Neural cell (in vitro differentiated cells): ENCODE data around the gene KLK3. TPM values are rescaled to one million over a fixed set of nuclear protein-coding genes. Genes with fewer than 3 reads are reported as not detected.

Experiments used
- H2AFZ ChIP-seq: fragments of 200-600, 300-800 bp; sonication (generic), shearing (Covaris generic); 2 replicates; pipeline ENCODE4 v1.6.0; 2014; ENCODE audit warnings: low read depth, mild to moderate bottlenecking, antibody characterized with exemption, low read length, moderate library complexity
- H3F3A ChIP-seq: fragments of 200-600 bp; shearing (Covaris generic); 2 replicates; pipeline ENCODE4 v1.6.1; 2016; ENCODE audit warnings: mild to moderate bottlenecking, moderate library complexity, mixed read lengths, antibody characterized with exemption, low read length; ENCODE audit not compliant: insufficient read depth, poor library complexity, severe bottlenecking
- H3K27ac ChIP-seq: fragments of 200-600, 300-800 bp; sonication (generic), shearing (Covaris generic); 2 replicates; pipeline ENCODE4 v1.5.1; 2014; ENCODE audit warnings: mild to moderate bottlenecking, low read length, moderate library complexity
- H3K27me3 ChIP-seq: fragments of 300-800, 200-600 bp; sonication (generic), shearing (Covaris generic); 2 replicates; pipeline ENCODE4 v1.6.0; 2014; ENCODE audit warnings: mild to moderate bottlenecking, low read depth, low read length, moderate library complexity; ENCODE audit not compliant: insufficient read depth
- H3K36me3 ChIP-seq: fragments of 300-800, 200-600 bp; sonication (generic), shearing (Covaris generic); 2 replicates; pipeline ENCODE4 v1.5.1; 2014; ENCODE audit warnings: mild to moderate bottlenecking, antibody characterized with exemption, low read length, moderate library complexity; ENCODE audit not compliant: insufficient read depth
- H3K4me2 ChIP-seq: fragments of 300-800, 200-600 bp; sonication (generic), shearing (Covaris generic); 2 replicates; pipeline ENCODE4 v1.6.0; 2014; ENCODE audit warnings: mild to moderate bottlenecking, low read length
- H3K4me3 ChIP-seq: fragments of 300-800, 200-600 bp; sonication (generic), shearing (Covaris generic); 2 replicates; pipeline ENCODE4 v1.5.1; 2014; ENCODE audit warnings: mild to moderate bottlenecking, low read length, moderate library complexity
- H3K79me2 ChIP-seq: fragments of 200-600 bp; shearing (Covaris generic); replicated peaks from 2 replicates; pipeline ENCODE4 v1.6.0; 2014; ENCODE audit warnings: mild to moderate bottlenecking, low read length, moderate library complexity; ENCODE audit not compliant: insufficient read depth
- H3K9ac ChIP-seq: fragments of 300-800, 200-600 bp; sonication (generic), shearing (Covaris generic); 2 replicates; pipeline ENCODE4 v1.6.1; 2016; ENCODE audit warnings: mild to moderate bottlenecking, low read length, mixed read lengths
- H3K9me2 ChIP-seq: fragments of 200-600 bp; shearing (Covaris generic); 2 replicates; pipeline ENCODE4 v1.6.1; 2016; ENCODE audit warnings: mild to moderate bottlenecking, low read length, mixed read lengths; ENCODE audit not compliant: insufficient read depth
- H3K9me3 ChIP-seq: fragments of 200-600, 300-800 bp; sonication (generic), shearing (Covaris generic); 2 replicates; pipeline ENCODE4 v1.6.1; 2016; ENCODE audit warnings: mild to moderate bottlenecking, mixed run types, low read length, moderate library complexity, mixed read lengths
- H4K20me1 ChIP-seq: fragments of 200-600 bp; shearing (Covaris generic); 2 replicates; pipeline ENCODE4 v1.6.1; 2016; ENCODE audit warnings: mild to moderate bottlenecking, mixed run types; ENCODE audit not compliant: insufficient read depth
- EP300 ChIP-seq: fragments of 450-650 bp; conservative IDR thresholded peaks from 2 replicates; pipeline ENCODE4 v1.6.1; 2014; ENCODE audit warnings: antibody characterized with exemption, mild to moderate bottlenecking, moderate library complexity; ENCODE audit not compliant: poor library complexity, severe bottlenecking
- EZH2 ChIP-seq: fragments of 200-600, 300-800 bp; shearing (Covaris generic), sonication (generic); IDR thresholded peaks from 2 replicates; pipeline ENCODE4 v1.6.1; 2014; ENCODE audit warnings: antibody characterized with exemption, low read length, borderline replicate concordance, mild to moderate bottlenecking; ENCODE audit not compliant: insufficient read depth, poor library complexity, severe bottlenecking
- MXI1 ChIP-seq: fragments of 450-650 bp; conservative IDR thresholded peaks from 2 replicates; pipeline ENCODE4 v1.6.1; 2014; ENCODE audit warnings: antibody characterized with exemption, mild to moderate bottlenecking; ENCODE audit not compliant: poor library complexity, severe bottlenecking
- POLR2AphosphoS5 ChIP-seq: IDR thresholded peaks from 2 replicates; pipeline ENCODE4 v1.6.1; 2012
- RAD21 ChIP-seq: fragments of 450-650 bp; conservative IDR thresholded peaks from 2 replicates; pipeline ENCODE4 v1.6.1; 2014; ENCODE audit warnings: antibody characterized with exemption, mild to moderate bottlenecking, moderate library complexity
- SMC3 ChIP-seq: fragments of 450-650 bp; conservative IDR thresholded peaks from 2 replicates; pipeline ENCODE4 v1.6.1; 2014; ENCODE audit warnings: antibody characterized with exemption, mild to moderate bottlenecking, moderate library complexity; ENCODE audit not compliant: poor library complexity
- TAF1 ChIP-seq: IDR thresholded peaks from 2 replicates; pipeline ENCODE4 v1.6.1; 2012; ENCODE audit warnings: low read depth
- polyA plus RNA-seq: library from polyadenylated mRNA; depleted of rRNA; stranded (reverse); fragments of >200 nt; gene quantifications from 2 replicates; pipeline ENCODE4 v1.2.3, GENCODE V29; 2014
- TF ChIP-seq, protein P1 (sequence below): fragments of 450-650 bp; IDR thresholded peaks from 2 replicates; pipeline ENCODE4 v1.5.1; 2014; ENCODE audit warnings: antibody characterized with exemption, mild to moderate bottlenecking, moderate library complexity; ENCODE audit not compliant: poor library complexity, severe bottlenecking
- TF ChIP-seq, protein P2 (sequence below): IDR thresholded peaks from 2 replicates; pipeline ENCODE4 v1.6.1; 2012; ENCODE audit warnings: borderline replicate concordance

The KLK3 gene
- polyA plus RNA-seq, 1 donor from 2014 or later, result not detected

DNA sequence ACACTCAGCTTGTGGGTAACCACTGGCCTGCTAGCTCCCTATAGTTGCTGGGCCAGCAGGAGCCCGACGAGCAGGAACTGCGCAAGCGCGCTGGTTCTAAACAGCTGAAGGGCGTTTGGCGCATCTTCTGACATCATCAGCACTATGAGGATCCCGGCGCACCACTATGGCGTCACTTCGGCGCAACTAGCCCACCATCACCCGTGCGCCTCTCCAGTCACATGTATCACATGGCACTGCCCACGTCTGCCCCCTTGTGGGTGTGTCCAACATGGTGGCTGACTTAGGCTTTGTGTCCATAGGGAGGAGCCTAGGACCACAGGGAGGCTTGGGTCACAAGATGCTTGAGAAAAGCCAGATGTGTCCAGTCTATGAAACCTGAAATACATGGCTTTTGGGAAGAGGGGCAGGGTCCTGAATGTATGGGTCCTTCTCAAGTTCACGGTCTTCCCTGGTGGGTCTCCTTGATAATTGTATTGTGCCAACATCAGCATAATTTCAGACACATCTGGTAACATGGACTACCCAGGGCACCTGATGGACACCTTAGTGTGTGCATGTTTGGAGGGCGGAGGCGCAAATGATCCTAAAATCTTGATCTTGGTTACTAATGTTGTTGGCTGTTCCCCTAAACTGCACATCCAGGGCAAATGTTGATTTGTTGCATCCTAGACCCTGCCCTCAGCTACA, 38.5 kb downstream of the KLK3 start:
- Histone ChIP-seq H3K4me2 (no peak overlapping the region), H3F3A (no peaks in the 10 kb centered on the region), H3K27ac (no peak overlapping the region), H3K36me3 (no peaks in the 10 kb centered on the region), H3K9me3 (no peaks in the 10 kb centered on the region), H3K79me2 (no peaks in the 10 kb centered on the region), H3K9me2 (no peaks in the 10 kb centered on the region), H2AFZ (no peak overlapping the region), H3K27me3 (no peaks in the 10 kb centered on the region), H4K20me1 (no peaks in the 10 kb centered on the region), H3K9ac (no peak overlapping the region), H3K4me3 (no peak overlapping the region)
- TF ChIP-seq, protein P1, sequence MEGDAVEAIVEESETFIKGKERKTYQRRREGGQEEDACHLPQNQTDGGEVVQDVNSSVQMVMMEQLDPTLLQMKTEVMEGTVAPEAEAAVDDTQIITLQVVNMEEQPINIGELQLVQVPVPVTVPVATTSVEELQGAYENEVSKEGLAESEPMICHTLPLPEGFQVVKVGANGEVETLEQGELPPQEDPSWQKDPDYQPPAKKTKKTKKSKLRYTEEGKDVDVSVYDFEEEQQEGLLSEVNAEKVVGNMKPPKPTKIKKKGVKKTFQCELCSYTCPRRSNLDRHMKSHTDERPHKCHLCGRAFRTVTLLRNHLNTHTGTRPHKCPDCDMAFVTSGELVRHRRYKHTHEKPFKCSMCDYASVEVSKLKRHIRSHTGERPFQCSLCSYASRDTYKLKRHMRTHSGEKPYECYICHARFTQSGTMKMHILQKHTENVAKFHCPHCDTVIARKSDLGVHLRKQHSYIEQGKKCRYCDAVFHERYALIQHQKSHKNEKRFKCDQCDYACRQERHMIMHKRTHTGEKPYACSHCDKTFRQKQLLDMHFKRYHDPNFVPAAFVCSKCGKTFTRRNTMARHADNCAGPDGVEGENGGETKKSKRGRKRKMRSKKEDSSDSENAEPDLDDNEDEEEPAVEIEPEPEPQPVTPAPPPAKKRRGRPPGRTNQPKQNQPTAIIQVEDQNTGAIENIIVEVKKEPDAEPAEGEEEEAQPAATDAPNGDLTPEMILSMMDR, result no peak
- TF ChIP-seq, protein P2, sequence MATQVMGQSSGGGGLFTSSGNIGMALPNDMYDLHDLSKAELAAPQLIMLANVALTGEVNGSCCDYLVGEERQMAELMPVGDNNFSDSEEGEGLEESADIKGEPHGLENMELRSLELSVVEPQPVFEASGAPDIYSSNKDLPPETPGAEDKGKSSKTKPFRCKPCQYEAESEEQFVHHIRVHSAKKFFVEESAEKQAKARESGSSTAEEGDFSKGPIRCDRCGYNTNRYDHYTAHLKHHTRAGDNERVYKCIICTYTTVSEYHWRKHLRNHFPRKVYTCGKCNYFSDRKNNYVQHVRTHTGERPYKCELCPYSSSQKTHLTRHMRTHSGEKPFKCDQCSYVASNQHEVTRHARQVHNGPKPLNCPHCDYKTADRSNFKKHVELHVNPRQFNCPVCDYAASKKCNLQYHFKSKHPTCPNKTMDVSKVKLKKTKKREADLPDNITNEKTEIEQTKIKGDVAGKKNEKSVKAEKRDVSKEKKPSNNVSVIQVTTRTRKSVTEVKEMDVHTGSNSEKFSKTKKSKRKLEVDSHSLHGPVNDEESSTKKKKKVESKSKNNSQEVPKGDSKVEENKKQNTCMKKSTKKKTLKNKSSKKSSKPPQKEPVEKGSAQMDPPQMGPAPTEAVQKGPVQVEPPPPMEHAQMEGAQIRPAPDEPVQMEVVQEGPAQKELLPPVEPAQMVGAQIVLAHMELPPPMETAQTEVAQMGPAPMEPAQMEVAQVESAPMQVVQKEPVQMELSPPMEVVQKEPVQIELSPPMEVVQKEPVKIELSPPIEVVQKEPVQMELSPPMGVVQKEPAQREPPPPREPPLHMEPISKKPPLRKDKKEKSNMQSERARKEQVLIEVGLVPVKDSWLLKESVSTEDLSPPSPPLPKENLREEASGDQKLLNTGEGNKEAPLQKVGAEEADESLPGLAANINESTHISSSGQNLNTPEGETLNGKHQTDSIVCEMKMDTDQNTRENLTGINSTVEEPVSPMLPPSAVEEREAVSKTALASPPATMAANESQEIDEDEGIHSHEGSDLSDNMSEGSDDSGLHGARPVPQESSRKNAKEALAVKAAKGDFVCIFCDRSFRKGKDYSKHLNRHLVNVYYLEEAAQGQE, result no peak
- TF ChIP-seq SMC3, result no peak
- TF ChIP-seq TAF1, result no peak
- no peak for TF ChIP-seq MXI1
- no peak for TF ChIP-seq RAD21
- no peak for TF ChIP-seq POLR2AphosphoS5
- no peak for TF ChIP-seq EZH2
- no peak for TF ChIP-seq EP300

DNA sequence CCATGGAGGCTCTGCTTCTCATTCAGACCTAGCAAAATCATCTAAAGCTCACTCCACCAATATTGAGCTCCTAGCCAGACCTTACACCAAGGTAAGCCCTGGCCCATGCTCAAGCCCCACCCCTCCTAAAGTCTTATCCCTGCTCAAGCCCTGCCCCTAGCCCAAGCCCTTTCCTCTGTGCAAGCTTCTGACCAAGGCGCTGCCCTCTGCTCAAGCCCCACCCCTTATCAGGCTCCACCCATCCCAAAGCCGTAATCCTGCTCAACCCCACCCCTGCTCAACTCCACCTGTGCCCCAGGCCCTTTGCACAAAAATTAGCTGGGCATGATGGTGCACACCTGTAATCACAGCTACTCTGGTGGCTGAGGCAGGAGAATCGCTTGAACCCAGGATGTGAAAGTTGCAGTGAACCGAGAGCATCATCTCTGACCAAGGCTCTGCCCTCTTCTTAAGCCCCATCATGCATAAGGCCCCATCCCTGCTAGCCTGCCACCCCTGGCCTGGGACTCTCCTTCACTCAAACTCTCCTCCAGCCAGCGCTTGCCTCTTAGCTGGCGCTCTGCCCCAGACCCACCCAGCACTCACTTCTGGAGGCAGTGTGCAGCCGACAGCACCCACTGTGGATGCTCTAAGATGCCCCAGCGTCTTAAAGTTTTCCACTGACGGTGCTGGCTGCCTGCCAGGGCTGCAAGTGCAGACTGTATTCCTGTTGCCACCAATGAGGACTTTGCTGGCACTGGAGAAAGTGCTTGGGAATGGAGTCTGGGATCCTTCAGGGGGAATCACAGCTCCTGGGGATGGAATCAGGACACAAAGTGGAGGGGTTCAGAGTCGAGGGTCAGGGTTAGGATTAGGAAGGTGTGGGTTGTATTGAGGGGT, 40.0 kb downstream of the KLK3 start:
- no peak overlapping the region for H3K27ac ChIP-seq
- H3K9me2 ChIP-seq, result no peaks in the 10 kb centered on the region
- no peaks in the 10 kb centered on the region for H3K27me3 ChIP-seq
- no peak overlapping the region for H3K9ac ChIP-seq
- H4K20me1 ChIP-seq, result no peaks in the 10 kb centered on the region
- H3K9me3 ChIP-seq, result no peaks in the 10 kb centered on the region
- H2AFZ ChIP-seq, result no peak overlapping the region
- no peak overlapping the region for H3K4me2 ChIP-seq
- H3K36me3 ChIP-seq, result no peaks in the 10 kb centered on the region
- no peaks in the 10 kb centered on the region for H3K79me2 ChIP-seq
- H3K4me3 ChIP-seq, result no peak overlapping the region
- TF ChIP-seq RAD21 (no peak), POLR2AphosphoS5 (no peak), EZH2 (no peak), SMC3 (no peak), TAF1 (no peak), MXI1 (no peak), EP300 (no peak)
- TF ChIP-seq, protein P1, result no peak
- TF ChIP-seq, protein P2, result no peak
- no peaks in the 10 kb centered on the region for H3F3A ChIP-seq
